Upper lobe of left lung (tissue), 4 donors: ENCODE data around the gene TBX19.

Experiments used
- POLR2A ChIP-seq, 4 donors: fragments of 450-650 bp; IDR thresholded peaks; one replicate each; pipeline ENCODE4 v1.5.1; 2016 to 2017; ENCODE audit warnings: antibody characterized with exemption in 4 of 4, mild to moderate bottlenecking in 2 of 4
- TF ChIP-seq, protein P1 (sequence below), 6 experiments: fragments of 450-650 bp in 4 of 6; fragments of 200-600 bp in 2 of 6; sonication (generic) in 2 of 6; IDR thresholded peaks; one replicate each; pipeline ENCODE4 v1.5.1; 2016 to 2019; ENCODE audit warnings: antibody characterized with exemption in 6 of 6

DNA sequence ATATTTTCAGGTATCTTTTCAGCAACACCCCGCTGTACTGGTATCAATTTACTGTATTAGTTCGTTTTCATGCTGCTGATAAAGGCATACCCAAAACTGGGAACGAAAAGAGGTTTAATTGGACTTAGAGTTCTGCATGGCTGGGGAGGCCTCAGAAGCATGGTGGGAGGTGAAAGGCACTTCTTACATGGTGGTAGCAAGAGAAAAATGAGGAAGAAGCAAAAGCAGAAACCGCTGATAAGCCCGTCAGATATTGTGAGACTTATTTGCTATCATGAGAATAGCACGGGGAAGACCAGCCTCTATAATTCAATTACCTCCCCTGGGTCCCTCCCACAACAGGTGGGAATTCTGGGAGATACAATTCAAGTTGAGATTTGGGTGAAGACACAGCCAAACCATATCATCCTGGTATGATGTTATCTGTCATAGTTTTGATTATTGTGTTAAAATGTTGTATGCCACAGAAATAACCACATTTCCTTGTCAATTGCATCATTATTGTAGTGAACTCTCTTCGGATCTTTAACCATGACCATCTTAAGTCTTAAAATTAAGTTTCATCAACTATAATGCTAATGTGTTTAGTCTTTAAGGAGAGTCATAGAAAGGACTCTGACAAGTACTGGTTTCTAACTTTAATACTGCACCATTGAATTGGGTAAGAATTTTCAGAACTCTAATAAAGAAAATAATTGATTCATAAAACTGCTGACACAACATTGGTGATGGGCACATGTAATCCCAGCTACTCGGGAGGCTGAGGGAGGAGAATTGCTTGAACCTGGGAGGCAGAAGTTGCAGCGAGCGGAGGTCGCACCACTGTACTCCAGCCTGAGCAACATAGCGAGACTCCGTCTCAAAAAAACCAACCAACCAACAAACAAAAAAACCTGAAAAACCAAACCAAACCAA is 58.2 kb downstream of the TBX19 start:
- TF ChIP-seq, protein P1, sequence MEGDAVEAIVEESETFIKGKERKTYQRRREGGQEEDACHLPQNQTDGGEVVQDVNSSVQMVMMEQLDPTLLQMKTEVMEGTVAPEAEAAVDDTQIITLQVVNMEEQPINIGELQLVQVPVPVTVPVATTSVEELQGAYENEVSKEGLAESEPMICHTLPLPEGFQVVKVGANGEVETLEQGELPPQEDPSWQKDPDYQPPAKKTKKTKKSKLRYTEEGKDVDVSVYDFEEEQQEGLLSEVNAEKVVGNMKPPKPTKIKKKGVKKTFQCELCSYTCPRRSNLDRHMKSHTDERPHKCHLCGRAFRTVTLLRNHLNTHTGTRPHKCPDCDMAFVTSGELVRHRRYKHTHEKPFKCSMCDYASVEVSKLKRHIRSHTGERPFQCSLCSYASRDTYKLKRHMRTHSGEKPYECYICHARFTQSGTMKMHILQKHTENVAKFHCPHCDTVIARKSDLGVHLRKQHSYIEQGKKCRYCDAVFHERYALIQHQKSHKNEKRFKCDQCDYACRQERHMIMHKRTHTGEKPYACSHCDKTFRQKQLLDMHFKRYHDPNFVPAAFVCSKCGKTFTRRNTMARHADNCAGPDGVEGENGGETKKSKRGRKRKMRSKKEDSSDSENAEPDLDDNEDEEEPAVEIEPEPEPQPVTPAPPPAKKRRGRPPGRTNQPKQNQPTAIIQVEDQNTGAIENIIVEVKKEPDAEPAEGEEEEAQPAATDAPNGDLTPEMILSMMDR (IDR thresholded peaks at IDR 0.05) = no peak
- no peak for TF ChIP-seq POLR2A (IDR thresholded peaks at IDR 0.05)
